HG03097 (cell line): ENCODE results near the gene STK11.

Experiments
- ATAC-seq: cut with Tn5 transposase; IDR thresholded peaks from one replicate; pipeline ENCODE4 v1.9.1; 2021; ENCODE audit not compliant: unreplicated experiment, low FRiP score

The STK11 gene

GRCh38 chr19:1234051-1234954 lies 28.7 kb downstream of the STK11 start:
- ATAC-seq: no peak

- ATAC-seq: no peak
These were observed 29.4 kb downstream of the STK11 start for GRCh38 chr19:1234955-1235380.

GRCh38 chr19:1235625-1236538 lies 30.3 kb downstream of the STK11 start:
- no peak for ATAC-seq

GRCh38 chr19:1236576-1236975 lies 31.0 kb downstream of the STK11 start:
- no peak for ATAC-seq

GRCh38 chr19:1237027-1237659 lies 31.6 kb downstream of the STK11 start:
- ATAC-seq: no peak

- no peak for ATAC-seq
These were observed 32.3 kb downstream of the STK11 start, which contains the start of gene CBARP for GRCh38 chr19:1237754-1238368. Gene CBARP, minus strand, starts transcription at chr19:1238005. Its CDS starts 1,905 bp downstream, at chr19:1236100.

- ATAC-seq: no peak
These were observed 33.1 kb downstream of the STK11 start for GRCh38 chr19:1238369-1239303.

GRCh38 chr19:1239420-1239795 lies 33.8 kb downstream of the STK11 start:
- ATAC-seq: no peak

- peak; percentile 31 for ATAC-seq
These were observed 34.5 kb downstream of the STK11 start for GRCh38 chr19:1239796-1240737.

GRCh38 chr19:1240925-1241324 lies 35.3 kb downstream of the STK11 start:
- no peak for ATAC-seq

GRCh38 chr19:1241417-1242095 lies 36.0 kb downstream of the STK11 start, which contains the start of gene ATP5F1D:
Gene ATP5F1D, plus strand, starts transcription at chr19:1241751. Its CDS starts 100 bp downstream, at chr19:1241851.
- peak; percentile 57 for ATAC-seq

- no peak for ATAC-seq
These were observed 38.5 kb downstream of the STK11 start for GRCh38 chr19:1243768-1244692.

GRCh38 chr19:1244693-1245451 lies 39.3 kb downstream of the STK11 start:
- no peak for ATAC-seq

GRCh38 chr19:1245494-1246264 lies 40.1 kb downstream of the STK11 start:
- no peak for ATAC-seq
